Activated CD4-positive, alpha-beta T cell treated with anti-CD3 and anti-CD28 coated beads, Interleukin-2, amount 50 U/mL, for 48 hours (primary cell): ENCODE results near the gene SCAMP3.
A peak's percentile ranks its signal among the peaks of the same experiment; 100 is the strongest.
"Not testable (repeated sequence)": the region's sequence is repeated elsewhere in the genome, so short reads cannot be mapped to it uniquely, and the experiment has no call there.

Experiments
- DNase-seq, 2 experiments: peaks; one replicate each; pipeline ENCODE4 v3.0.0-alpha.2; 2020

Gene SCAMP3

GRCh38 chr1:155254228-155254713, 7.9 kb downstream of the SCAMP3 start:
- no peak for DNase-seq

- DNase-seq, result no peak
These were observed 8.4 kb downstream of the SCAMP3 start for GRCh38 chr1:155253797-155254196.

- DNase-seq, result no peak
These were observed 9.0 kb downstream of the SCAMP3 start for GRCh38 chr1:155253208-155253607.

- DNase-seq, result no peak
These were observed 10.6 kb downstream of the SCAMP3 start for GRCh38 chr1:155251566-155251965.

GRCh38 chr1:155250633-155251449, 11.3 kb downstream of the SCAMP3 start:
- DNase-seq, result peak; percentile 98 to 99

- DNase-seq, result no peak
These were observed 11.9 kb downstream of the SCAMP3 start for GRCh38 chr1:155250246-155250632.

- DNase-seq, result no peak
These were observed 14.2 kb downstream of the SCAMP3 start for GRCh38 chr1:155247667-155248553.

GRCh38 chr1:155246796-155247195, 15.4 kb downstream of the SCAMP3 start:
- DNase-seq, result not testable (repeated sequence)

- DNase-seq, result no peak
These were observed 17.0 kb downstream of the SCAMP3 start for GRCh38 chr1:155245163-155245524.

GRCh38 chr1:155244368-155245162, 17.6 kb downstream of the SCAMP3 start:
- DNase-seq, result peak; percentile 94 to 96

- no peak for DNase-seq
These were observed 19.3 kb downstream of the SCAMP3 start for GRCh38 chr1:155242805-155243358.

- no peak for DNase-seq
These were observed 20.3 kb downstream of the SCAMP3 start for GRCh38 chr1:155241841-155242264.

GRCh38 chr1:155241069-155241679, 21.0 kb downstream of the SCAMP3 start:
- peak; percentile 48 to 66 for DNase-seq

GRCh38 chr1:155236451-155236850, 25.7 kb downstream of the SCAMP3 start:
- DNase-seq, result no peak

GRCh38 chr1:155235375-155235774, 26.8 kb downstream of the SCAMP3 start:
- not testable (repeated sequence) for DNase-seq

- DNase-seq, result not testable (repeated sequence)
These were observed 28.7 kb downstream of the SCAMP3 start for GRCh38 chr1:155233502-155233901.

- not testable (repeated sequence) for DNase-seq
These were observed 29.9 kb downstream of the SCAMP3 start for GRCh38 chr1:155232001-155232978.

- not testable (repeated sequence) for DNase-seq
These were observed 30.9 kb downstream of the SCAMP3 start for GRCh38 chr1:155231302-155231701.

- no peak for DNase-seq
These were observed 34.1 kb downstream of the SCAMP3 start for GRCh38 chr1:155228096-155228427.

GRCh38 chr1:155227261-155228095, 34.7 kb downstream of the SCAMP3 start:
- DNase-seq, result peak; percentile 100
